Epithelial cell of esophagus (primary cell): ENCODE results near the gene PPP6R3.

Experiments
- DNase-seq: peaks from one replicate; pipeline ENCODE4 v3.0.0; 2010; ENCODE audit warnings: low read depth
- H3K4me3 ChIP-seq: 2 replicates; pipeline ENCODE4 v1.5.1; 2011; ENCODE audit warnings: mild to moderate bottlenecking, low read length, control low read depth
- CTCF ChIP-seq: IDR thresholded peaks from 2 replicates; pipeline ENCODE4 v1.5.1; 2011; ENCODE audit warnings: low read depth, mild to moderate bottlenecking, low read length, control low read depth, inconsistent platforms; ENCODE audit not compliant: insufficient read depth; ENCODE audit errors: missing control alignments

Gene PPP6R3

GRCh38 chr11:68436162-68436888 is 24.2 kb upstream of the PPP6R3 start:
- no peak for TF ChIP-seq CTCF
- no peak overlapping the region for H3K4me3 ChIP-seq
- no peak for DNase-seq

GRCh38 chr11:68436985-68437926 is 23.3 kb upstream of the PPP6R3 start:
- no peak overlapping the region for H3K4me3 ChIP-seq
- peak; percentile 72 for DNase-seq
- TF ChIP-seq CTCF: no peak

- H3K4me3 ChIP-seq: no peak overlapping the region
- no peak for DNase-seq
- no peak for TF ChIP-seq CTCF
These were observed 22.5 kb upstream of the PPP6R3 start for GRCh38 chr11:68437927-68438657.

GRCh38 chr11:68438658-68439259 is 21.8 kb upstream of the PPP6R3 start:
- no peak overlapping the region for H3K4me3 ChIP-seq
- no peak for DNase-seq
- TF ChIP-seq CTCF: no peak

GRCh38 chr11:68439355-68440065 is 21.0 kb upstream of the PPP6R3 start:
- TF ChIP-seq CTCF: no peak
- H3K4me3 ChIP-seq: no peak overlapping the region
- DNase-seq: no peak

- no peak for DNase-seq
These were observed 20.3 kb upstream of the PPP6R3 start for GRCh38 chr11:68440224-68440623.

More at GRCh38 chr11:68440224-68440623, 20.3 kb upstream of the PPP6R3 start:
- no peak overlapping the region for H3K4me3 ChIP-seq
- no peak for TF ChIP-seq CTCF
